Midbrain (tissue), 1 donor: ENCODE data around the gene MAFB.

Experiments
- DNase-seq: peaks from one replicate; lab custom pipeline; 2025; lab: John Stamatoyannopoulos, UW

Gene MAFB

DNA sequence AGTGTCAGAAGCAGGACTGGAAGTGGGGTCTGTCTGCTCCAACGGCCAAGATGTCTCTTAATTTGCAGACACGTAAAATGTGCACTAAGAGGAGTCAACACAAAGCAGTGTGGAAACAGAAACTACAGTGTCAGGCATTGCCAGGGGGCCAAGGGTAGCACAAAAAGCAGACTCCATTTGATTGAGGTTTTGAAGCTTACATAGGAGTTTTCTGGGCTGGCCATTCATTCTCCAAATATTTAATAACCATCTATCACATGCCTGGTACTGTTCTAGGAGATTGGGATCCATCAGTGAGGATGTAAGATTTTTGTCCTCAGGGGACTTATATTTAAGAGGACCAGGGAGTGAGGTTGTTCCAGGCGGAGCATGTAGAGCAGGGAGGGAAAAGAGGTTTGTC is 29.5 kb downstream of the MAFB start:
- DNase-seq = no peak

DNA sequence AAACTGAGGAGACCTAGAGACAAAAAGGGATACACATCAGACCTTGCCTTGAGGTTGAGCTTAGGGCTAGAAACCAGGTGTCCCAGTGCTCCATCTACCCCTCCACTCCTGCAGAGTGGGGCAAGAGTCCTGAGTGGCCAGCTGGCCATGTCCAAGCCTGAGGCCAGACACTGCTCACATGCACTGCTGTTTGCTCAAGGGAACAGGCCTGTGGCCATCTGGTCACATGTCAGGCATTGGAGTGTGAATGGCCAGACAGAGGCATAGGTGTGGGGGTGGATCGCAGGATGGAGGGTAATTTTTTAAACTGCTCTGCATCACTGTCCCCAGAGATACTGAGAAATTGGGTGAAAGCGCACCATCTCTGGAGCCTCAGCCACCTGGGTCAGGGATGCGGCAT is 30.5 kb downstream of the MAFB start:
- no peak for DNase-seq

DNA sequence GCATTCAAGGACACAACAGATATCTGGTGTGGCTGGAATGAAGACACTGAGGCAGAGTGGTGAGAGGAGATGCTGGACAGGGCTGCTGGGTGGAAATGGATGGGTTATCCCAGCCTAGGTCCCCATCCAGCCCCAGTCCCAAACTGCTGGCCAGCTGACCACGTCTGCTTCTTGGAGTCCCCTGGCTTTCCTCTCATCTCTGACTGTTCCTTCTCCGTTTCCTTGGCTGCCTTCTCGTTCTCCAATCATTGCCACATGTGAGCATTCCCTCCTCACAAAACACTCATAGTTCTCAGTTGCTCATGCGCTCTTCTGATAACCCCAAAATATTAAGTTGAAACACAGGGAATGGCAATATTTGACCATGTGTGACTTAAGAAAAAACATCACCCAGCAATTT is 31.5 kb downstream of the MAFB start:
- no peak for DNase-seq

DNA sequence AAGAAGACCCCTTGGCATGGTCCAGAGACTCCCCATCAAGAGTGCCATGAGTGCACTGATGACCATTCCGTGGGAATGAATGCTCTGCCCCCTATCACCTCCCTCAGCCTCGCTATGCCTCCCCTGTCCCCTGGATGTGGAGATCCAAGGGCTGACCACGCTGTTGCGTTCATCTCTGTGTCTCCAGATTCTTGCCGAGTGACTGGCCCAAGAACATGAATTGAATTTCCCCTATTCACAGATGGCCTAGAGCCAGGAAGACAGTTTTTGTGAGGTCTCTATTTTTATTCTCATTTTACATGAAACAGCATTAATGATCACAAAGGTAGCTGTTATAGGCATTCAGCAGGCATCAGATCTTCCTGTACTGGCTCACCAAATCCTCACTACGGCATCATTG is 33.6 kb downstream of the MAFB start:
- no peak for DNase-seq

DNA sequence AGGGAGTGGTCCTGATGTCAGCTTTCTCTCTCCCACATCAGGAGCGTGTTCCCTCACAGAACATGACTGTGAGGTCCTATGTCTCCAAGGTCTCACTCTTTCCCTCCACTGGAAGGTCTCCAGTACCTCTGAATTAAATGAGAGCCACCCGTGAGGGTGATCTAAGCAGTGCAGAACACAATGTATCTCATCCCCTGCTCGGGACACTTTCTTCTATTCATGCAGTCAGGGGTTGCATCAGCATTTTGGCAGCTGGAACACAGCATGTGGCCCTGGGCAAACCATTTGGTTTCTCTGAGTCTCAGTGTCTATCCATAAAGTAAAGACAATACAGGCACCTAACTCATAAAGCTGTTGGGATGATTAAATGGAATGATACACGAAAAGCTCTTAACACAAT is 34.2 kb downstream of the MAFB start:
- DNase-seq = peak; percentile 12

DNA sequence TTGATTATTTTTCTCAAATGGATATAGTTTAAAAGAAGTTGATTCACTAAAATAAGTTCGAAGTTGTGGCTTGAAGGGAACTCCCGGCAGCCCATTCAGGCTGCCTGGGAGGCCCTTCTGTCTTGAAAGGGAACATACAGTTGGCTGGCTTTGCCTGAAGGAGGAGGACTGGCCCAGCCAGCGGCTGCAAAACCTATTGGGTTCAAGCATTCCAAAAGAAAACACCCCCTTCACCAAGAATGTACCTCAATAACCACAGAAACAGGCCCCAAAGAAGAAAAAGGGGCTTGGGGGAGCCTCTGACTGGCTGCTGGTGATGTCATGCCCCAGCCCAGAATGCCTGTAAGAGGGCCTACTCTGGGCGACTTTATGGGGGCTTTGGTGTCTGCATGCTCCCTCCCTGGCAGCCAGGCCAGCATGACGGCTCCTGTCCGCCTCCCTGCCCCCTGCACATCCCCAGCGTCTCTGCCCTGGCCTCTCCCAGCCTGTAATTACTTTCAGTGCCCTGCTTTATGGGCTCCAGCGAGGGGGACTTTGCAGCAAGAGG is 36.5 kb downstream of the MAFB start:
- DNase-seq = no peak

DNA sequence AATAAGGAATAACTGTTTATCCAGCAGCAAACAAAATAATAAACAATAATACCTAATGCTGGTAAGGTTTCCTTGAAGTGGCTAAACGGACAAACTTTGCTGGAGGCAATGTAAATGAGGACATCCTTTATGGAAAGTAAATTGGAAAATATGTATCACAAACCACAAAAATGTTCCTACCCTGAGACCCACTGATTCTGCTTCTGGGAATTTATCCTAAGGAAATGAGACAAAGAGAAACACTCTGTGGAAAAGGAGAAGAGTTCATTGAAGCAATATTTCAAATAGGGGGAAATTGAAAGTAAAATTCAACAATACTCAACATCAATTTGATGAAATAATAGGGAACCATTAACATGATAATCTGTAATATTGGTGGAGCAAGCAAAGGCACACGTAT is 37.9 kb downstream of the MAFB start:
- DNase-seq = no peak

DNA sequence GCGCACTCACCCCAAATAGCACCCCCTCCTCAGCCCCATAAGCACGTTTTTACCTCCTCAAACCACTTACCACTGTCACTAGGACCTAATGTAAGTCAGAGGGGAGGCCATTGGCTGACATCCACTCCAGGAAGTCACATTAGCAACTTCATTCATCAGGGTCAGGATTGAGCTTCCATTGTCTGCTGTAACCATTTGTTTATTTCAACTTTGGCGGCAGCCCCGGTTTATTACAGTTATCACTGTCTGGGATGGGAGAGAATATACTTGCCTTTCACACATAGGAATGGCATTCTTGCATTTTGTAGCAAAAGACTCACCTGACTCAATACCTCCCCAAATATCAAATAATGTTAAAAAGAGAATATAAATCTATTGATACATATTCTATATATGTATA is 38.3 kb downstream of the MAFB start:
- no peak for DNase-seq

DNA sequence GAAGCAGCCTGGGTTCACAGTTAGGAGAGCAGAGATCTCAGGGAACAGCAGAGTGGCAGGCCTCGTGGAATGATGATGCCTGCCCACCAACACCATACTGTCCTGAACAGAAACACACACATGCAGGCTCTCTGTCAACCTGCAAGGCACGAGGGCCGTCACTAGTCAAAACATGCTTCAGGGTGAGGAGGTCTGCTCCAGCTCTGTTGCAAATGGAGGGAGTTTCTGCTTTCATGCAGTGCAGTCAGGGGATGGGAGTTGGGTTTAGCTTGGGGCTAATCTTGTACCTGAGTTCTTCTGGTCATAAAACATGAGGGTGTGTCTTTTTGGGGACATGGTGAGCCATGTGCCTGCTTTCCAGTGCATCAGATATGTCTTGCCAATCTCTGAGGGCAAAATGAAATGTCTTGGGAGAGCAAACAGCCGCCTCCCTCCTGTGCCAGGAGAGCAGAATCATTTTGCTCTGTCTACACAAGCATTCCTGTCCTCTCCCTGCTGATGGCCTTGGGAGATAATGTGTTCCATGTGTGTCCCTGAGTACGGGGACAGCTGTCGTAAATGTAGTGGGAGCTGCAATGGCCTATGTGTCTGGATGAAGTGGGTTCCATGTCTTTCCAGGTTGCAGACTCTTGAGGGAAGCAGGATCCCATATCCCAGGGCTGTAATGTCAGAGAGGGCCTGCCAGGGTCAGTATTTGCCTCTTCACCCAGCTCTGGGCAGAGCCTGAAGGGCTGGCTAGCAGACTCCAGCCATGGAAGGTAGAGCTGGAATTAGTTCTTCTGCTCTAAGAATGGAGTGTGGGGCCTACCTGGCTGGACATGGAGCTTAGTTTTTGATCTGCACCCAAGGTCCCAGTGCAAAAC is 40.6 kb downstream of the MAFB start:
- no peak for DNase-seq

DNA sequence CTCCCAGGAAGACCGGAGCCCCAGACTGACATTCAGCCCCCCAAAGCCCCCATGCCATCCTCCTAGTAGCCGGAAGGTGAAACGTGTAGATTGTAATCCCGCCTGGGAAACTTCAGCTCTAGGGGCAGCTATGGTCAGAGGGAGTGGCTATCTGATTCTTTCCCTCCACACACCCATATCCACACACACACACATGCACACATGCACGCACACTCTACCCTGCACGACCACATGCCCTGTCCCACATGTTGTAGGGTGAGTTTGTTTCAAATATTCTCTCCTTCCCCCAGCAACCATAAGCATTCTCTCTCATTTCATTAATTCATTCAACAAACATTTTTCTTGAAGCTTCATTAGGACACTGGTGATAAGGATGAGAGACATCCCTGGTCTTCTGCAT is 42.2 kb downstream of the MAFB start:
- no peak for DNase-seq

DNA sequence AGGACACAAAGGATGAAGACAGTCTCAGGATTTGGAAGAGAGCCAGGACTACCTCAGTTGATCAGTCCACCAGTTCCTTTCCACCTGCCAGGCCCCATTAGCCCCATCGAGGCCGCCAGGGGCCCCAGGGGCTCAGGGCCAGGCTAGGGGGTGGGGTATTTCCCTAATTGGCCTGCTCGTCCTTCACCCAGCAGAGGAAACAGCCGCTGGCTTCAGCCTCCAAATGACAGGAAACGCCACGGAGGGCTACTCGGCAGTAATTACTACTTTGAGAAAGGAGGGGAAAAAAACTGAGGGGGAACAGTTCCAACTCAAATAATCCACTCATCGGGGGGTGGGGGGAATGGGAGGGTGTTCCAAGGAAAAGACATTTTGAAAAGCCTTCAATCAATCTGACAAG is 42.7 kb downstream of the MAFB start:
- DNase-seq = no peak

DNA sequence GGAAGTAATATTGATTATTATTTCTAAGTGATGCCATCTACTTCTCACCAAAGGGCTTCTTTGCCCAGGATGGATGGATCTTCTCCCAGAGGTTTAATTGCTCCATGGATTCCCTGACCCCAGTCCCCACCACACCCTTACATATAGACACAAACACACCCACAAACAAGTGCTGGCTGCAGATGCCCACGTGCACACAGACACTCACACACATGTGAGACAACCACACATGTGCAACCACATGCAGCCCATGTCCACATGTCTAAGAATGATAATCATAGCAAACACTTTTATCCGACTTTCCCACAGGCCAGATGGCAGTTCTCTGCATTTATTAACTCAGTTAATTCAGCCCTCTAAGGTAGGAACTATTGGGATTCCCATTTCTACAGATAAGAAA is 44.2 kb downstream of the MAFB start:
- no peak for DNase-seq

DNA sequence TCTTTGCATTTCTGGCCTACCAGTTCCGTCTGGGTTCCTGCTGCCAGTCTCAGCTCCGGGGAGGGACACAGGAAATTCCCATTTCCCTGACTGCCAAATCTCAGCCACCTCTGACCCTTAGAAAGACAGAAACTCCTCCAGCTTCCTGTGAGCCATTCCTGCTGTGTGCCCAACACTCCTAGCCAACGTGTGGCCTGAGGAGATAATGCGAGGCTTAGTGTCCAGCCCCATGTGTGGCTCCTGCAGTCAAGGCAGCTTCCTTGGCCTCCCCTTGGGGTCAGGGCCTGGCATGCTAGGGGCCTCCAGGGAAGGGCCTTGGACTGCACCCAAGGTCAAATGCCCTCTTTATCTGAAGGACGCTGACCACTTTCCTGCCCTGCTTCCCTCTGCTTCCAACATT is 45.1 kb downstream of the MAFB start:
- DNase-seq = no peak

DNA sequence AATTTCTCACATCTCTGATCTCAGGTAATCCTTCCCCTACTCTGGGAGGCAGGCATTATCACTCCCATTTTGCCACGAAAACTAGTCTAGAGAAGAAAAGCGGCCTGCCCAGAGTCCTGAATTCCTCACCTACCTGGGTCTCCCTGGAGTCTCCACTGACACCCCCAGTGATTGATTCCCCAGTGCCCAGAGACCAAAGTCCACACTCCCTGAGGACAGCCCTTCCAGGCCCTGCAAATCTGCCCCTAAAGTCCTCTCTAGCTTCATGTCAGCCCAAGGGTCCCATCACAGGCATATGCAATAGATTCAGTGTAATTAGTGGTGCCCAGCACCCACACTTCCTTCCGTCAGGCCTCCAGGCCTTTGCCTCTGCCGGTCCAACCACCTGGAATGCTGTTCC is 47.2 kb downstream of the MAFB start:
- no peak for DNase-seq

DNA sequence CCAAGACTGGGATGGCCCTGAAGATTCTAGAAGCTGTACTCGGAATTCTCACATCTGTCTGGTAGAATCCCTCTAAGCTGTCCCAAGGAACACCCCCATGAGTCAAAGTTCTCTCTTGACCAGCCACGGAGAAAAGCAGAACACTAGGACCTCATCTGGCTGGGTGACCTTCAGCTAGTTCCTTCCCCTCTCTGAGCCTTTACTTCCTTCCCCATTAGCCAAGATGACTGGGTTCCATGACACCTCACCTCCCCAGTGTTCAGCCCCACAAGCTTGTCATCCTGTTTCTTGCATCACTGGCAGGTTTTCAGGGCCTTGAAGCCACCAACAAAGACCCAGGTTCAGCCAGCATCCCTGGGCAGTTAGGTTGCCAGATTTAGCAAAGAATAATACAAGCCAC is 47.8 kb downstream of the MAFB start:
- DNase-seq = no peak

DNA sequence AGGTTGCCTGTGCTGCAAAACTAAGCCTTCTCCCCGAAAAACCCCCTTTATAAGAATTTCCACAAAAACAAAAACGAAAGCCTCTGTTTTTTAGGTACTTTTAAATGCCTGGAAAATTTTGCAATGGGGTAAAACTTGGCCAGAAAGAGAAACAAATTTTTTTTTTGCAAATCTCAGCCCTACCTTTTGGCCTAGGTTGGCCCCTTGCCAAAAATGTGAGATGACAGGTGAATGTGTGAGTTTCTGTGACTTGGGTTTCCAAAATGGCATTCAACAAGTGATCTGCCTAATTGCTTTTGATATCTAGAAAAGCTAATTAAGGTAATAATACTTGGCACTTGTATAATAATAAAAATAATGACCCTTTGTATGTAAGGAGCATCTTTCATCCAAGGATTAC is 48.4 kb downstream of the MAFB start:
- no peak for DNase-seq

DNA sequence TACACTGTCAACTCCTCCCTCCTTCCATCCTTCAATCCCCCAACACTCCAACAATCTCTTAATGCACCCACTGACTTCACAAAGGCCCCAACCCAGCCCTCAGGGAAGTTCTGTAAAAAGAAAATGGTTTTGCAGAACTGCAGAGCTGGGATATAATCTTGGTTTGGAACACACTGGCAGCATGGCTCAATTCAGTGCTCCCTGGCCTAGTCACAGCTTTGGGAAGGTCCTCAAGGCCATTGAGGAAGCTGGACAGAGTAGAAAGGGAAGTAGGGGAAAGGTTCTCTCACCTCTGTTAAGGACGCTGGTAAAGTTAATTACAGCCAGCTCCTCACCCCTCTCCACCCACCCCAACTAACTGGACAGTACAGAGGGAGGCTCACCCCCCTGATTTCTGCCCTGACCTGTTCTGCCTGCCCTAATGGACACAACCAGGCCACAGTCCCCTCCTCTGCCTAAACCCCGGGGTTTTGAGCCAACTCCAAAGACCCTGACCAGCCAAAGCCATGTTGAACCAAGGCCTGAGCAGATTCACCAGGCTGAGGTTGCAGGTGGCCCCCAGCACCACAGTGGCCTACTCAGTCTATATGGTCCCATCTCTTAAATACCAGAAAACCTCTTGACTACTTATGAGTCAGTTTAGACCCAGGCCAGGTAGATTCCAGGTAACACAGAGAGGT is 49.2 kb downstream of the MAFB start:
- DNase-seq = no peak

DNA sequence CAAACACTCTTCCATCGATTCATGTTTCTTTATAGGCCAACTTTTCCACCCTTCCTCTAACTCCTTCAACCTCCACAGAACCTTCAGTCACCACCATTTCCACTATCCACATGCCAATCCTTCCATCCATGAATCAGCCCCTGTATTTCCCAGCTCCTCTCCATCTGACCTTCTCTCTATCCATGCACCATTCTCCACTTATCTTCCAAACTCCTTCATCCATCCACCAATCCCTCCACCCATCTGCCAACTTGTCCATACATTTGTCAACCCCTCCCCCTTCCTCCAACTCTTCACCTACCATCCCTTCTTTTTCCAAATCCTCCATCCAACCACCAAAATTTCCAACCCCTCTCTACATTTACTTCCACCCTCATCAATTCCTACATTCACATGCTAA is 49.9 kb downstream of the MAFB start:
- no peak for DNase-seq

DNA sequence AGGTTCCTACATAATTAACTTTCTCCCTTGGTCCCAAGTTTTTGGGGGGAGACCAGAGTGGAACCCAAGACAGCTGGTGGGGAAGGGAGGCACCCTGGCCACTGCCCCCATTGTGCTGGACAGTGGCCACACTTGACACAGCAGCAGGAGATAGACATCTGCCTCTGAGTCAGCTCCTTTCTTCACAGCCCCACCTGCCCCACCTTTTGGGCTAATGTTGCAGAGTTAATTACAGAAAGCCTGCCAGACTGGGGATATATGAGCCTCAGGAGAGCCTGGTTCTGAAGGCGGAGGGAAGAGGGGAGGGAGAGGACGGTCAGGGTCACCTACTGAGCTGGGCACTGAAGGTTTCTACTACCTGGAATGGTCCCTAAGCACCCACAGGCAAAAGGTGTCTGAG is 50.6 kb downstream of the MAFB start:
- DNase-seq = no peak

DNA sequence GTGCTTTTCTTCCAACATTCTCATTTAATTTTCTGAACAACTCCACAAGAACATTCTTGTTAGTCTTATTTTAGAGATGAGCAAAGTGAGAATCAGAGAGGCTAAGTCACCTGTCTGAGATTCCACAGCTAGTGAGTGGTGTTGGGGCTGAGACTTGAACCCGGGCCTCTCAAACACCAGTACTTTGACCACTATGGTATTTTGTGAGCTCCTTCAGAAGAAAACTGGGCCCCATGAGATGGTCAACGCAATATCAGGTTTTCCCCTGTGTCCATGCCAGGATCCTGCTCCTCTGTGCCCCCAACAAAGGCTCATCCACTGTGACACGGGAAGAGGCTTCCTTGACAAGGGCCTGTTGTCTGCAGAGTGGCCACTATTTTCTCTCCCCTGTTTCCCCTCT is 51.9 kb downstream of the MAFB start:
- DNase-seq = no peak

DNA sequence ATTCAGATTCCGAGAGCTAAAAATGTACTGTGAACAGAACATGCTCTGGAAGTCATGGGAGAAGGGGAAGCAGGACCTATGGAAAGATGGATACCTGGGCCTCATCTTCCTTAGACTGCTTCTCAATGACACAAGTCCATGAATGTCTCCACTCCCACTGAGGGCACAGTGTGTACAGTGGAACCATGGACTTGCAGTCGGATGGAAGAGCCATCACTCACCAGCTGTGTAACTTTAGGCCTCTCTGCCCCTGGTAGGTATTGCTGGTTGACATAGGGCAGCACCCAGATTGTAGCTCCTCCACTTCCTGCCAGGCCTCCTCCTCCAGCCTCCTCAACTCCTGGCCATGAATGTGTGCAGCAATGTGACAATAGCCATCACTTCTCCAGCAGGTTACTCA is 52.5 kb downstream of the MAFB start:
- no peak for DNase-seq

DNA sequence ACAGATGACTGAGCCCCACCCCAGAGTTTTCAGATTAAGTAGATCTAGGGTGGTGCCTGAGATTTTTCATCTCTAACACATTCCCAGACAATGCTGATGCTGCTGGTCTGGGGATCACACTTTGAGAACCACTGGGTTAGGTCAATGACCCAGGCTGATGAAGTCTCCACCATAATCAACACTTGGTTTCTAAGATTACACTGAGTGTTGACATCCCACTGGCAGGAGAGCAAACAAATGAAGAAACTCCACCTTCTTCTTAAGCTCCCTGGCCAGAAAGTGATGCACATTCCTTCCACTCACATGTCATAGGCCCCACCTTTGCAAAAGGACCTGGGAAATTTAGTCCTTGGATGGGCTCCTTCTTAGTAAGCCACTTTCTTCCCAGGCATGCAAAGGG is 53.1 kb downstream of the MAFB start:
- DNase-seq = no peak
